Measurements from ENCODE around the gene OR10A7.
"Not testable (repeated sequence)": the region's sequence is repeated elsewhere in the genome, so short reads cannot be mapped to it uniquely, and the experiment has no call there.

OR10A7 gene

GRCh38 chr12:55220725-55221124, at the start of gene OR10A7:
Gene OR10A7 (plus strand): TSS chr12:55221025. CDS start chr12:55221025, 0 bp downstream.
- no peak for DNase-seq (ENCODE audit: low read depth)

GRCh38 chr12:55171445-55171844, 49.4 kb upstream of the OR10A7 start:
- no peak for DNase-seq (ENCODE audit: low read depth)

GRCh38 chr12:55171846-55172245, 49.0 kb upstream of the OR10A7 start:
- not testable (repeated sequence) for DNase-seq (ENCODE audit: low read depth)

- no peak for DNase-seq (ENCODE audit: low read depth)
These were observed 48.1 kb upstream of the OR10A7 start for GRCh38 chr12:55172686-55173085.

- no peak for DNase-seq (ENCODE audit: low read depth)
These were observed 47.4 kb upstream of the OR10A7 start for GRCh38 chr12:55173456-55173855.

- no peak for DNase-seq (ENCODE audit: low read depth)
These were observed 32.3 kb upstream of the OR10A7 start for GRCh38 chr12:55188573-55188972.

GRCh38 chr12:55188974-55189556, 31.8 kb upstream of the OR10A7 start:
- peak; percentile 61 for DNase-seq (ENCODE audit: low read depth)

DNA sequence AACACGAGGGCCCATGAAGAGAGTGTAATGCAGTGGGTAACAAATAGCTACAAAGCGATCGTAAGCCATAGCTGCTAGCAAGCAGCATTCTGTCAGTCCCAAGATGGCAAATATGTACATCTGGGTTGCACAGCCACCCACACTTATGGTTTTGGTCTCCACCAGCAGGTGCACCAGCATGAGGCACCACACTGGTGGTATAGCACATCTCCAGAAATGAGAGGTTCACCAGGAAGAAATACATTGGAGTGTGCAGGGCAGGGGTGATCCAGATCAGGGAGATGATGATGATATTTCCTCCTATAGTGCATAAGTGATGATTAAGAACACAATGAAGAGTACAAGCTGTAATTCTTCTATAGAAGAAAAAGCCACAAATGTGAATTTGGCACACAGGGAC, 26.4 kb upstream of the OR10A7 start:
- DNase-seq (ENCODE audit: low read depth), result no peak

DNA sequence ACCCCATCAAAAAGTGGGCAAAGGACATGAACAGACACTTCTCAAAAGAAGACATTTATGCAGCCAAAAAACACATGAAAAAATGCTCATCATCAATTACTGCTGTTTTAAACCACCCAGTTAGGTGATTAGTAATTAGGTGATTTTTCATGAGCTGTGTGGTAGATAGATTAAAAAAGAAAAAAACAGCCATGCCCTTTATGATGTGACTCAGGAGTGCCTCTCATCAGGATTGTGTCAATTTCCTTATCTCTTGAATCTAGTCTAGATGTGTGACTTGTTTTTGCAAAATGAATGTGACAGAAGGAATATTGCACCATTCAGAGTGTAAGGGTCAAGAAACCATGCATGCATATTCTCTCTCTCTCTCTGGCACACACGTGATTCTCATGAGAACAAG, 5.7 kb downstream of the OR10A7 start:
- no peak for DNase-seq (ENCODE audit: low read depth)

- no peak for DNase-seq (ENCODE audit: low read depth)
These were observed 6.8 kb downstream of the OR10A7 start for GRCh38 chr12:55227643-55228042.

- no peak for DNase-seq (ENCODE audit: low read depth)
These were observed 23.5 kb downstream of the OR10A7 start, which contains the start of gene OR6C74 for GRCh38 chr12:55244309-55244708. Gene OR6C74 (plus strand): TSS chr12:55244609. CDS start chr12:55247288, 2,679 bp downstream.

GRCh38 chr12:55246159-55246558, 25.3 kb downstream of the OR10A7 start:
- no peak for DNase-seq (ENCODE audit: low read depth)

- DNase-seq (ENCODE audit: low read depth), result no peak
These were observed 30.1 kb downstream of the OR10A7 start for GRCh38 chr12:55250944-55251343.

GRCh38 chr12:55253281-55253680, 32.5 kb downstream of the OR10A7 start:
- DNase-seq (ENCODE audit: low read depth), result no peak

- no peak for DNase-seq (ENCODE audit: low read depth)
These were observed 36.0 kb downstream of the OR10A7 start for GRCh38 chr12:55256831-55257230.

DNA sequence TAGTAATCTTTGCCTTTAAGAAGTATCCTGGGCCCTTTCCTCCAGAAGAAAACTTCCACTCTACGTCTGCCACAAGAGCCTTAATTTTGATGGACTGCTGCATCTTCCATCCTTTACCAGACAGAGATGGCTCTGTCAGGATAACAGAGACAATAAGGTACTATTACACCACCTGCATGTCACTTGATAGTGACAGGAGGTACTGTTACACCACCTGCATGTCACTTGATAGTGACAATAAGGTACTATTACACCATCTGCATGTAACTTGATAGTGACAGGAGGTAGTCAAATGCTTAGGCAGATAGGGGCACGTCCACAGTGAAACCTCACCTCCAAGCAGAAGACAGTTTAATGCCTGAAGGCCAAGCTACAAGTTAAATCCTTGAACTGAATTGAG, 37.5 kb downstream of the OR10A7 start:
- no peak for DNase-seq (ENCODE audit: low read depth)

Data from fibroblast of gingiva (primary cell).